Measurements from ENCODE around the gene RNASE12. TPM values are rescaled to one million over a fixed set of nuclear protein-coding genes. Genes with fewer than 3 reads are reported as not detected.

RNASE12 gene
- total RNA-seq, 1 experiment from 2014 or later = not detected

- Histone ChIP-seq H4K91ac (ENCODE audit: insufficient read length, low read depth, low read length) (no peak overlapping the region), H3K23me2 (ENCODE audit: insufficient read length, low read depth, low read length, poor library complexity, severe bottlenecking) (no peaks in the 10 kb centered on the region), H3K4me1 (ENCODE audit: insufficient read depth, low read length) (peaks cover 2% of the 10 kb centered on the region; the same call in 1 of the 2 replicates), H3K14ac (ENCODE audit: insufficient read depth, low read length) (no peak overlapping the region), H3K27ac (ENCODE audit: insufficient read length, low read depth, low read length) (no peak overlapping the region), H3K9ac (ENCODE audit: extremely low read depth, insufficient read length, low read length) (no peak overlapping the region), H2BK5ac (ENCODE audit: insufficient read length, low read length) (no peak overlapping the region), H2AFZ (ENCODE audit: low read length) (no peak overlapping the region), H3T11ph (ENCODE audit: low read length) (no peak overlapping the region), H4K8ac (replicated peaks; ENCODE audit: insufficient read length, low read depth, low read length) (no peak overlapping the region), H2AK5ac (ENCODE audit: insufficient read length, low read length) (no peak overlapping the region), H2BK15ac (ENCODE audit: low read depth, low read length) (no peak overlapping the region), H4K5ac (ENCODE audit: insufficient read length, low read depth, low read length) (no peak overlapping the region), H3K23ac (ENCODE audit: insufficient read length, low read depth, low read length) (no peak overlapping the region), H3K4ac (ENCODE audit: low read depth, low read length) (no peak overlapping the region), H4K20me1 (ENCODE audit: control insufficient read depth, insufficient read depth, insufficient read length) (no peaks in the 10 kb centered on the region), H3K18ac (ENCODE audit: insufficient read length, low read depth, low read length) (no peak overlapping the region), H3K56ac (ENCODE audit: insufficient read length, low read depth, low read length) (no peak overlapping the region), H3K79me1 (ENCODE audit: insufficient read depth, low read depth, low read length, poor library complexity, severe bottlenecking) (no peaks in the 10 kb centered on the region), H2BK20ac (ENCODE audit: low read depth, low read length, poor library complexity, severe bottlenecking) (no peak overlapping the region), H3K27me3 (ENCODE audit: insufficient read depth, low read length) (no peaks in the 10 kb centered on the region), H3K79me2 (ENCODE audit: insufficient read depth, low read length) (no peaks in the 10 kb centered on the region), H2BK12ac (ENCODE audit: insufficient read length, low read depth, low read length) (no peak overlapping the region), H2BK120ac (ENCODE audit: low read depth, low read length, poor library complexity, severe bottlenecking) (no peak overlapping the region), H3K4me2 (ENCODE audit: insufficient read depth, insufficient read length, low read length) (no peak overlapping the region), H3K9me3 (ENCODE audit: control insufficient read depth, low read depth, low read length) (peaks cover 7% of the 10 kb centered on the region)
- DNase-seq = no peak
- H3K27ac Mint-ChIP-seq = peak overlapping the region in 2 of 3 experiments; percentile 17 to 80; a peak in 4 of 7 replicates
- H3K27me3 Mint-ChIP-seq (ENCODE audit: low read depth) = no peaks in the 10 kb centered on the region
- peaks cover 37 to 44% of the 10 kb centered on the region in 2 experiments for H3K4me1 Mint-ChIP-seq
- WGBS (ENCODE audit: extremely low coverage, insufficient read length, low lambda C conversion rate) = no CpG with 5 or more reads among the region's 2 CpGs
- peaks cover 10 to 19% (median 18%) of the 10 kb centered on the region in 3 experiments for H3K36me3 Mint-ChIP-seq (ENCODE audit: insufficient read depth in 1 of 3, low read depth in 3 of 3)
- 0 out of 3 replicates have a peak, but pooled peaks have one; percentile 13 for TF ChIP-seq CTCF (conservative IDR thresholded peaks at IDR 0.05)
- H3K9me3 Mint-ChIP-seq = peaks cover 13 to 22% of the 10 kb centered on the region in 2 experiments
- no peak overlapping the region for H3K4me3 Mint-ChIP-seq
Measured at GRCh38 chr14:20564501-20564997, 26.6 kb downstream of the RNASE12 start.

All from H9 (cell line).